HepG2 (cell line): Measurements from ENCODE around the gene YAP1. TPM values are rescaled to one million over a fixed set of nuclear protein-coding genes. Genes with fewer than 3 reads are reported as not detected.

Experiments
- CBX5 ChIP-seq: sonication (generic); formaldehyde crosslinking; IDR thresholded peaks from 2 replicates; pipeline ENCODE4 v1.4.0; 2020; ENCODE audit warnings: missing genetic modification reagents, borderline replicate concordance
- CENPX ChIP-seq: sonication (generic); formaldehyde crosslinking; IDR thresholded peaks from 2 replicates; pipeline ENCODE4 v1.9.0; 2021; ENCODE audit warnings: mild to moderate bottlenecking, missing genetic modification reagents, moderate library complexity
- HCFC1 ChIP-seq: fragments of 150-350 bp; IDR thresholded peaks from 2 replicates; pipeline ENCODE4 v1.6.1; 2014; ENCODE audit warnings: low read depth, low read length
- MAF1 ChIP-seq: sonication (generic); formaldehyde crosslinking; IDR thresholded peaks from 2 replicates; pipeline ENCODE4 v1.5.0; 2020; ENCODE audit warnings: missing genetic modification reagents, borderline replicate concordance
- MAFK ChIP-seq, 2 experiments: IDR thresholded peaks in 1 of 2; conservative IDR thresholded peaks in 1 of 2; 2 replicates each; pipeline ENCODE4 v1.6.1; 2011; ENCODE audit warnings: improper control_type of control experiment in 2 of 2, low read length in 2 of 2
- NFYC ChIP-seq: IDR thresholded peaks from 2 replicates; pipeline ENCODE4 v1.6.1; 2016; ENCODE audit warnings: missing genetic modification reagents, missing compliant biosample characterization
- NR2F1 ChIP-seq, 2 experiments: fragments of 450-650 bp in 1 of 2; formaldehyde crosslinking in 1 of 2; IDR thresholded peaks; 2 replicates each; pipeline versions ENCODE4 v1.5.0 to v1.6.1; 2016 to 2020; ENCODE audit warnings: mild to moderate bottlenecking in 1 of 2, missing compliant biosample characterization in 1 of 2, missing genetic modification reagents in 1 of 2, moderate library complexity in 1 of 2
- PTBP1 ChIP-seq: fragments of 200-400 bp; formaldehyde crosslinking; IDR thresholded peaks from 2 replicates; pipeline ENCODE4 v1.6.1; 2018; ENCODE audit warnings: low read length, low read depth; ENCODE audit not compliant: poor library complexity, severe bottlenecking
- TAF1 ChIP-seq: sonication (generic); formaldehyde crosslinking; IDR thresholded peaks from 2 replicates; pipeline ENCODE4 v1.4.0; 2020; ENCODE audit warnings: missing genetic modification reagents
- UBTF ChIP-seq: sonication (generic); formaldehyde crosslinking; IDR thresholded peaks from 2 replicates; pipeline ENCODE4 v1.4.0; 2020; ENCODE audit warnings: mild to moderate bottlenecking, missing genetic modification reagents
- ZFP62 ChIP-seq: sonication (generic); formaldehyde crosslinking; IDR thresholded peaks from 2 replicates; pipeline ENCODE4 v1.4.0; 2020; ENCODE audit warnings: missing genetic modification reagents
- ZNF329 ChIP-seq: sonication (generic); formaldehyde crosslinking; IDR thresholded peaks from 2 replicates; pipeline ENCODE4 v1.9.0; 2021; ENCODE audit warnings: low read depth, mild to moderate bottlenecking, missing genetic modification reagents
- ZNF512B ChIP-seq: sonication (generic); formaldehyde crosslinking; IDR thresholded peaks from 2 replicates; pipeline ENCODE4 v1.5.1; 2020; ENCODE audit warnings: missing genetic modification reagents, mild to moderate bottlenecking, borderline replicate concordance
- ZNF605 ChIP-seq: sonication (generic); formaldehyde crosslinking; IDR thresholded peaks from 2 replicates; pipeline ENCODE4 v1.8.0; 2022; ENCODE audit warnings: mild to moderate bottlenecking, missing genetic modification reagents
- ZNF614 ChIP-seq: IDR thresholded peaks from 2 replicates; pipeline ENCODE4 v1.6.1; 2018; ENCODE audit warnings: missing biosample characterization, missing genetic modification reagents, inconsistent platforms, borderline replicate concordance
- ZNF687 ChIP-seq: sonication (generic); formaldehyde crosslinking; IDR thresholded peaks from 2 replicates; pipeline ENCODE4 v1.5.1; 2020; ENCODE audit warnings: mild to moderate bottlenecking, missing genetic modification reagents, moderate library complexity
- ZNF766 ChIP-seq: sonication (generic); formaldehyde crosslinking; IDR thresholded peaks from 2 replicates; pipeline ENCODE4 v1.5.0; 2020; ENCODE audit warnings: missing genetic modification reagents, borderline replicate concordance
- polyA plus RNA-seq, 8 experiments: library from polyadenylated mRNA; depleted of rRNA in 3 of 8; stranded (reverse) in 7 of 8; unstranded in 1 of 8; fragments of >200 nt; fragmentation: Illumina TruSeq in 4 of 8; extraction: Trizol in 4 of 8; gene quantifications; 2 replicates each; pipeline versions ENCODE4 v1.2.1 to v1.2.3, GENCODE V29; 2011 to 2016; ENCODE audit warnings: low read depth in 4 of 8, missing spikeins in 1 of 8, mixed read lengths in 1 of 8; ENCODE audit not compliant: insufficient read depth in 1 of 8
- total RNA-seq, 5 experiments: library from RNA; depleted of rRNA; stranded (reverse); fragments of >200 nt; fragmentation: Illumina TruSeq; extraction: Trizol; gene quantifications; 2 replicates each; pipeline ENCODE4 v1.2.3, GENCODE V29; 2016; ENCODE audit warnings: low read depth in 1 of 5
- TF ChIP-seq, protein P1 (sequence below): sonication (generic); formaldehyde crosslinking; IDR thresholded peaks from 2 replicates; pipeline ENCODE4 v1.4.0; 2020; ENCODE audit warnings: low read depth, mild to moderate bottlenecking, missing genetic modification reagents

The YAP1 gene
- total and polyA plus RNA-seq, 2 of the 13 experiments (the other 11 are each of a cell fraction or from before 2014, with no cell fraction given): 59.5 to 91.0 TPM

DNA sequence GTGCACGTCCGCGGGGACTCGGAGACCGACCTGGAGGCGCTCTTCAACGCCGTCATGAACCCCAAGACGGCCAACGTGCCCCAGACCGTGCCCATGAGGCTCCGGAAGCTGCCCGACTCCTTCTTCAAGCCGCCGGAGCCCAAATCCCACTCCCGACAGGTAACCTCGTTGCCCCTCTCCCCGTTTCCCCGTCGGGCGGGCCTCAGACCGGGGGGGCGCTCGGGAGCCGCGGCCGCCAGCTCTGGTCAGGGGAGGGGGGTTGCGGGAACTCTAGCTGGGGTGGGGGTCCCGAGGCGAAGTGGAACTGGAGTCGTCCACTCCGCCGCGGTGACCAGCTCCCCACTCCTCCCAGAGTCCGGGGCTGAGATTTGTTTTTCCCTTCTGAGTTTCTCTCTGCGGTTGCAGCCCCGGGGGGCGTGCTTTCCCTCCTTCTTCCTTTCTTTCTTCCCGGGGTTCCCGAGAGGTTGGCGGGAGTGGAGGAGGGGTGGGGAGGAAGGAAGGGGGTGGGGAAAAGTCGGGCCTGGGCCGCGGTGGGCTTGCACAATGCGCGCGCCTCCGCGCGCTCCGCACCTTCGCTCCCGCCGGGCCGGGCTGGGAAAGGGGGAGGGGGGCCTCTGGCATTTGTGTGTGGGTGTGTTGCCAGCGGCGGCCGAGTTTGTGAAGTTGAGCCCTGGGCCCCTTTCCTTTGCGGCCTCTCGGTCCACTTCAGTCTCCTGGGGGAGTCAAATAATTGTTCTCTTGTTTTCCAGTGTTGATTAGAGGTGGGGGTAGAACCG is 952 bp downstream of the YAP1 start (continued):
- TF ChIP-seq, protein P1, sequence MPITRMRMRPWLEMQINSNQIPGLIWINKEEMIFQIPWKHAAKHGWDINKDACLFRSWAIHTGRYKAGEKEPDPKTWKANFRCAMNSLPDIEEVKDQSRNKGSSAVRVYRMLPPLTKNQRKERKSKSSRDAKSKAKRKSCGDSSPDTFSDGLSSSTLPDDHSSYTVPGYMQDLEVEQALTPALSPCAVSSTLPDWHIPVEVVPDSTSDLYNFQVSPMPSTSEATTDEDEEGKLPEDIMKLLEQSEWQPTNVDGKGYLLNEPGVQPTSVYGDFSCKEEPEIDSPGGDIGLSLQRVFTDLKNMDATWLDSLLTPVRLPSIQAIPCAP (CRISPR knock-in tag): no peak
- TF ChIP-seq UBTF (peak; percentile 47; the same call in 1 of the 2 replicates), TAF1 (peak; percentile 60), NR2F1 (CRISPR knock-in tag; IDR thresholded peaks at IDR 0.05) (no peak), MAF1 (CRISPR knock-in tag) (0 out of 2 replicates have a peak, but pooled peaks have one; percentile 44), ZNF512B (no peak), CENPX (CRISPR knock-in tag) (no peak), ZNF614 (CRISPR knock-in tag) (0 out of 2 replicates have a peak, but pooled peaks have one; percentile 35), ZNF687 (CRISPR knock-in tag) (peak; percentile 70), NFYC (0 out of 2 replicates have a peak, but pooled peaks have one; percentile 7), MAFK (conservative IDR thresholded peaks at IDR 0.05 in 1 of 2, IDR thresholded peaks at IDR 0.05 in 1 of 2; ENCODE audit: low read length in 2 of 2) (no peak), ZFP62 (CRISPR knock-in tag) (no peak), ZNF329 (CRISPR knock-in tag) (no peak), CBX5 (CRISPR knock-in tag) (peak; percentile 58; the same call in 1 of the 2 replicates), ZNF605 (CRISPR knock-in tag) (peak; percentile 49; the same call in 1 of the 2 replicates), PTBP1 (peak; percentile 49), ZNF766 (CRISPR knock-in tag) (no peak), HCFC1 (no peak)
